ENCODE results near the gene RASD2. TPM values are rescaled to one million over a fixed set of nuclear protein-coding genes. Genes with fewer than 3 reads are reported as not detected.

RASD2 gene
- polyA plus RNA-seq, 3 donors: 1.6 to 1.8 (median 1.8) TPM

DNA sequence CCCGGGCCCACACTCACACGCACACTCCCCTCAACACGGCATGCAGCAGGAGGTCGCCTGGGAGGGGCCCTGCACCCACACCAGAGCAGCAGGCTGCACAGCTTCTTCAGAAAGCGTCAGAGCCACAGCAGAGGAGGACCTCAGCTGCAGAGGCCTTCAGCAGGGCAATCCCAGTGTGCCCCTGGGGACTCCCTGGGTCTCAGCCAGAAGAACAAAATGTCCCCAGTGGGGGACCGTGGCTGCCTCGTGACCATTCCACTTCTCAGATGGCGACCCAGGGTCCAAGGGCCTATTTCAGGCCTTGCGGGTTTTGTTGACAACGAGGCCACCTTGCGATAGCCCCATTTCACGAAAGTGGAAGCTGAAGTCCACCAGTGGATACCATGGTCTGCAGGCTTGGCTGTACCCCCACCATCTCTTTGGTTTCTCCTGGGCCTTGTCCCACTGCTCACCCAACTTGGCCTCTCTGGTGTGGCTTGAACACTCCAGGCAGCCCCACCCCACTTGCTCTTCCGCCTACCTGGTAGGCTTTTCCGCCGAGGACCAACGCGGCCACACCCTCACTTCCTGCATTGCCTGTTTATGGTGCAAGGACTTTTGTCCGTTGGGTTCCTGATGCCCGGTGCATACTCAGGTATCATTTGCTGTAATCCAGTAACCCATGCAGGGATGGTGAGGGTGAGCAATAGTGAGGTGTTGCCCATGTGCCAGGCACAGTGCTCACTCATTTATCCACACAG lies 38.4 kb downstream of the RASD2 start:
- DNase-seq (ENCODE audit: low read depth in 3 of 3, low spot score in 2 of 3): no peak

DNA sequence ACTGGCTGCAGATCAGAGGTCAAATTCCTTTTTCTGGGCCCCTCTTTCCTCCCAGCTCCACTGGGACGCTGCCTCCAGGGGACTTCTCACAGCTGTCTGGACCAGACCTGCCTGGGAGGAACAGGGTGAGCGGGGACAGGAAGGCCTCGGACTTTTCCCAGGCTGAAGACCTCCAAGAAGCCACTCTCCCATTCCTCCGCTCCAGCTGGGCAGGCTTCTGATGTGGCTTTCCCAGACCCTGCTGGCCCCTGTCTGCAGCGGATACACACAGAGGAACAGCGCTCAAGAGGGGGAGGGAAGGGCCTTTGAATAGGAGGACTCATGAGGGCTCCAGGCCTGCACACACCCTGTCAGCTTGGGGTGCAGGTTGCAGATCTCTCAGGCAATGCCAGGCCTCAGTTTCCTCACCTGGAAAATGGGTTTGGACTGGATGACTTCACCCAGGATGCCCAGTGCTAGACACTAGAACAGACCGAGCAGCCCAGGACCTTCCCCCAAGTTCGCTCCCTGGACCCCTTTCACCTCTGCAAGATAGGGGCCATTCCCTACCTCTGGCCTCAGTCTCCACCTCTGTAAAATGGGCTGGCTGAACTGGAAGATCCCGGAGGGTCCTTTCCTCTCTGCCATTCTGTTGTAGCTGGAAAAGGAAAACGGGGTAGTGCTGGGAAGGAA lies 39.9 kb downstream of the RASD2 start:
- DNase-seq (ENCODE audit: low read depth in 3 of 3, low spot score in 2 of 3): no peak

DNA sequence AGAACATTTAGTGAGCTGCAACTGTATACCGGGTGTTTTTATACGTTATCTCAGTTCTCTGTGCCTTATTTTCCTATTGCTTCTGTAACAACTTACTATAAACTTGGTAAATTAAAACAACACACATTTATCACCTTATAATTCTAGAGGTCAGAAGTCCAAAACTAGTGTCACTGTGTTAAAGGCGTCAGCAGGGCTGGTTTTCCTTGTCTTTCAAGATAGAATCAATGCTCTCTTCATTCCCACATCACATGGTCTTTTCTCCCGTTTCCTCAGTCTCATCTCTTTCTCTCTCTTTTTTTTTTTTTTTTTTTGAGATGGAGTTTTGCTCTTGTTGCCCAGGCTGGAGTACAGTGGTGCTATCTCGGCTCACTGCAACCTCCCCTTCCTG lies 40.4 kb downstream of the RASD2 start:
- no peak for DNase-seq (ENCODE audit: low read depth in 3 of 3, low spot score in 2 of 3)

DNA sequence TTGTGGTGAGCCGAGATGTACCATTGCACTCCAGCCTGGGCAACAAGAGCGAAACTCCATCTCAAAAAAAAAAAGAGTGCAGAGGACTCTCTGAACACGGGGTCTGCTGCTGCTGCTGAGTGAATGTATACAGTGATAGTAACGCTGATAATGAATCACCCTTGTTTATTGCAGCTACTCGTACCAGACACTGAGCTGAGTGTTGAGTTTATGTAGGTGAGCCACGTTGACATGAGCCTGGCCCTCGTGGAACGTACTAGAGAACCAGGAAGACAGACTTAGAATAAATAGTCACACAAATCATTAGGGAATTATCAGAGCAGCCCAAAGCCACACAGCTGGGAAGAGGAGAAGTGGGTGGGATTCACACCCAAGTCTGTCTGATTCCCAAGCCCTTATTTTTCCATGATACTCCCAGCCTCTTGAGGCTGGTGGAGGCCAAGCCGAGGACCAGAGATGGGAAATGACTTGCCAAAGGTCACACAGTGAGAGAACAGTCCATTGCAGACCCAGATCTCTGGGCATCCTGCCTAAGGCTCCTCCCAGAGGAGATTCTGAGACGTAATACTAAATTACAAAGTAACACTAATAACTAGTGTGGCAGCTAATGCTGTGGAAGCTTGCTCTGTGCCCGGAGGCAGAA lies 41.7 kb downstream of the RASD2 start:
- no peak for DNase-seq (ENCODE audit: low read depth in 3 of 3, low spot score in 2 of 3)

DNA sequence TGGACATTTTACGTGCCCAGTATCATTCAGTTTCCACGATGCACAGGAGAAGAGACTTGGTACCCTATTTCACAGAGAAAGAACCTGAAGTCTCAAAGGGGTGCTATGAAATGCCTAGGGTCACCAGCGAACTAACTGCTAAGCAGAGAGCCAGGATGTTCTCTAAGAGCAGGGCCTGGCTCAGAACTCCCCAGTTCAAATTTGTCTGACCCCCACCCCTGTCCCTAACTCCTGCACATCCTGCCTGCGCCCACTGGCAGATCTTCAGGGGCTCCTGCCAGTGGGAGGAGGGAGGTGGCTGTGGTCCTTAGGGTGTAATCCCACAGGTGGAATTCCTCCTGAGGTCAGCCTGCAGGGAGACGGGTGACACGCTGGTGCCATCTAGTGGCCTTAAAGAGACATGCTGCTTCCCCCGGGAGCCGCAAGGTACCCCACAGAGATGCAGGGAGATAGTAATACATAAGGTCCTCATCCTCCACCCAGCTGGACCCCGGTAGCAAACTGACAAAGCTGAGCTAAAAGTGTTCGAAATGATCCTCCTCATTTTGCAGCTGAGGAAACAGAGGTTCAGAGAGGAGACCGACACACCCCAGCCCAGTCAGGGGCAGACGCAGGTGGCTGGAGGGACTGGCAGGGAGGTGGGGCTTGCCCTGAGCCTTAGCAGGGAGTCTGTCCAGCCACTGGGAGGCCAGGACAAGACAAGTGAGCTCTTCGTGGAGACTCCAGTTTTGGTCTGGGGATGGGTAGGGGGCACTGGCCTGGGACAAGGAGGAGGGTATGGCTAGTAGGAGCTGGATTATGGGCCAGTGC lies 42.4 kb downstream of the RASD2 start:
- peak in 1 of 3 donors; percentile 51 for DNase-seq (ENCODE audit: low read depth in 3 of 3, low spot score in 2 of 3)

DNA sequence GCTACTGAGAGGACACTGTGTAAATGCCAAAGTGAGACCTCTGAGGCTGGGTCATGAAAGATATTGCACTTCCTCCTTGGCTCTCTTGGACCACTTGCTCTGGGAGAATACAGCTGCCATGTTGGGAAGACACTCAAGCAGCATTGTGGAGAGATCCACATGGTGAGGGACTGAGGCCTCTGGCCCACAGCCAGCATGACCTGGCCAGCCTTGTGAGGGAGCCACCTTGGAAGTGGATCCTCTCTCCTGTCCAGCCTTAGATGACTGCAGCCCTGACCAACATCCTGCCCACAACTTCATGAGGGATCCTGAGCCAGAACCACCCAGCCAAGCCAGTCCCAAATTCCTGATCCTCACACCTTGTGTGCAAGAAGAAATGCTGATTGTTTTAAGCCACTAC lies 46.1 kb downstream of the RASD2 start:
- no peak for DNase-seq (ENCODE audit: low read depth in 3 of 3, low spot score in 2 of 3)

DNA sequence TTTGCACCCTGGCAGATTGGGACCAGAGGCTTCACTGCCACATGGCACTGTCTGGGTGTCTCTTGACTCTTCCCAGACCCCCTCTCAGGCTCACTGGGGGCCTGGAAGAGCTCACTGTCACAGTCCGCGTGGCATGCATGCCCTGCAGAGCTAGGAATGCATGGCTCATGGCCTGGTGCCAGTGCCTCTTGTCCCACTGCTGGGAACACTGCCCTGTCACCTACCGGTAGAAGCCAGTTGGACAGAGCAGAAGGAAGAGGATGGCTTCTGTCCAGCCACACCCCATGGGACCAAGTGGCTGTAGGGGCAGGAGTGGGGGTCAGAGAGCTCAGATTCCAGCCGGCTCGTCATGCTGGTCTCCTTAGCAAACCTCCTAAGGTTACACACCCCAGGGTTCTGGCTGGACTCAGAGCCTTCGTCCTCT lies 46.8 kb downstream of the RASD2 start:
- no peak for DNase-seq (ENCODE audit: low read depth in 3 of 3, low spot score in 2 of 3)

DNA sequence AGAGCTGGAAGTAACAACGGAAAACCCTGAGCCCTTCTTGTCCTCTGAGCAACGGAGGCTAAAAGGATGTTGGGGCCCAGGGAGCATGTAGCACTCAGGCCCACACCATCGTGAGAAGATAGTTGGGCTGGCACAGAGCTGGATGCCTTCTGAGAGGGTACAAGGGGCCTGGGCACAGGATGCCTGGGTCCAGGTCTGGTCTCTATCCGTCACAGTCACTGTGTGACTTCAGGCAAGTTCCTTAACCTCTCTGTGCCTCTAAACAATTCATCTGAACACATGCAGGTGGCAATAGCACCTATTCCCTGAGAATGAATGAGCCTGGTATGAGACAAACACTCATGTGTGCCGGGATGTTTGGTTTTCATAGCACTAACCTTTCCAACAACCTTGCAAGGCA lies 47.3 kb downstream of the RASD2 start:
- no peak for DNase-seq (ENCODE audit: low read depth in 3 of 3, low spot score in 2 of 3)

DNA sequence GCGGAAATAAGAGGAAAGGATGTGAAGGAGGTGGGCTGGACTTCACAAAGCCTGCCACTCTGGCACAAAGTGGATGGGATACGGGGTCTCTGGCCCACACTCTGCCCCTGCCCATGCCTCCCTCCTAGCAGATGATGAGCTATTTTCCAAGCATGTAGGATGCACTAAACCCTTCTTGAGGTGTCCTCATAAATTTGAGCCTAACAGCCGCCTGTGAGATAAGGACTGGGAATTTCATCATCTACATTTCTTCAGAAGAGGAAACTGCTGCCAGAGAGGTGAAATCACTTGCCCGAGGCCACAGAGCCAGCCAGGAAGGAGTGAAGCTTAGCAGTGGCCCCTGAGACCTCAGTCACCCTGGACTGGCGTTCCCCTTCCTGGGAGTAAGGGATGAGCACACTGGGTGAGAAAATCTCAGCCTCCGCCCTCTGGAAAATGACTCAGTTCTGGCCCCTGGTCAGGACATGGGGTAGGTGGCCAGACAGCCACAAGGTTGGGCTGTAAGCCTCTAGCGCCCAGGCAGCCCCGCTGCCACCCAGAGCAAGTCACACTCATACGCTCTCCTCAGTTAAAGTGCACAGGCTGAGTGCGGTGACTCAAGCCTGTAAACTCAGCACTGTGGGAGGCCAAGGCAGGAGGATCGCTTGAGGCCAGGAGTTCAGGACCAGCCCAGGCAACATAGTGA lies 48.6 kb downstream of the RASD2 start:
- DNase-seq (ENCODE audit: low read depth in 3 of 3, low spot score in 2 of 3): no peak

DNA sequence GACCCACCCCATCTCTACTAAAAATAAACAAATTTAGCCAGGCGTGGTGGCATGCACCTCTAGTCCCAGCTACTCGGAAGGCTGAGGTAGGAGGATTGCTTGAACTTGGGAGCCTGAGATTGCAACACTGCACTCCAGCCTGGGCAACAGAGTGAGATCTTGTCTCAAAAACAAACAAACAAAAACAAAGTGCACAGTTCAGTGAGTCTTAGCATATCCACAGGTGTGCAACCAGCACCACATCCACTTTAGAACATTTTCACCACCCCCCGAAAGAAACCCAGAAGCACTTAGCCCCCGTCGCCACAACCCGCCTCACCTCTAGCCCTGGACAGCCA lies 49.1 kb downstream of the RASD2 start:
- DNase-seq (ENCODE audit: low read depth in 3 of 3, low spot score in 2 of 3): no peak

DNA sequence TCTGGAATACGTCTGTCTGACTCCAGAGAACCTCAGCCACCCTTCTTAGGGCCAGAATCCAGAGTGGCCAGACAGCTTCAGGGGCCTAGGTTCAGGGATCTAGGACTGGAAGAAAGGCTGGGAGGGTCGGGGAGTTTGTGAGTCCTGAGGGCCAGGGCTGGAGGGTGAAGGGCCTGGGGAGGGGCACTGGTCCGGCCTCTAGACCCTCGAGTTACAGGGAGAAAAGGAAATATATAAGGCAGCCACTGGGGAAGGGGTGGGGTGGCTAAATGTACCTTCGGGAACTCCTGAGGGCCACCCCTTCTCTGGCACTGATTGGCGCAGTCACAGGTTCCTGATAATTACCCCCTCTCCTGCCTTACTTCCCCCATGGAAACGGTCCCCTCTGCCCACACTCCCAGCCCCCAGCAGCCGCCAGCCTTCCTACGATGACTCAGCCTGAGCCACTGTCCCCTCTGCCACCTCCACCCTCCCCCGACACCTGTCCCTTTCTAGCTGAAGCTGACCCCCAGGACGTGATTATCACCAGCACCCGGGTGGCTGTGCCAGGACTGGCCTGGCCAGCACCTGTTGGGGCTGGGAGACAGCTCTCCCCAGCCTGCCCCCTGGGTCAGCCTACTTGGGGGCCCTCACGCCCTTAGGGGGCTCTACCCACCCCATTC lies 50.1 kb downstream of the RASD2 start:
- no peak for DNase-seq (ENCODE audit: low read depth in 3 of 3, low spot score in 2 of 3)

DNA sequence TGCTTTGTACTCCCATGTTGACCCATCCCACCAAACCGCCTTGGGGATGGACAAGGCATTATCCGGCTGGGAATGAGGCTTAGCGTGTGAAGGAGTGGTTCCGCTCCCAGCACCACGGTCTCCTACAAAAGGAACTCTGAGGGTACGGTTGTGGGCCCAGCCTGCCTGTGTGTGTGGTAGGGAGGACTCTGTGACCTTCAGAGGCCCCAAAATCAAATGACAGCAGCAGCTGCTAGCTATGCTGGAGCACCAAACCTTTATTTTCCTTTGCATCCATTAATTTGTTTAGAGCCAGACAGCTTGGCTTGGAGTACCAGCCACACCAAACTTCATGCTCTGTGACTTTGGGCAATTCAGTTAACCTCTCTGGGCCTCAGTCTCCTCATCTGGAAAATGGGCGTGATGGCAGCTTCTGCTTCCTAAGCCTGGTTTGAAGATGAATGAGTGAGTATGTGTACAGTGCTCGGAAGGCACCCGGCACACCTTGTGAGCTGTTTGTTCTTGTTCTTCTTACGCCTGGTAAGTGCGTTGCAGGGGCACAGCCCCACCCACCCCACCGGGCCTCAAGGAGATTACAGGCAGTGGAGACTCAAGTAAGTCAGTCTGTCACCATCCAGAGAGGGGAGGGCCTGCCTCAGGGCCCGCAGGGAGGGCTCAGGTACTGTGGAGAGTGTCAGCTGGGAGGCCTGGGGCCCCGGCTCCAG lies 51.2 kb downstream of the RASD2 start:
- DNase-seq (ENCODE audit: low read depth in 3 of 3, low spot score in 2 of 3): no peak

DNA sequence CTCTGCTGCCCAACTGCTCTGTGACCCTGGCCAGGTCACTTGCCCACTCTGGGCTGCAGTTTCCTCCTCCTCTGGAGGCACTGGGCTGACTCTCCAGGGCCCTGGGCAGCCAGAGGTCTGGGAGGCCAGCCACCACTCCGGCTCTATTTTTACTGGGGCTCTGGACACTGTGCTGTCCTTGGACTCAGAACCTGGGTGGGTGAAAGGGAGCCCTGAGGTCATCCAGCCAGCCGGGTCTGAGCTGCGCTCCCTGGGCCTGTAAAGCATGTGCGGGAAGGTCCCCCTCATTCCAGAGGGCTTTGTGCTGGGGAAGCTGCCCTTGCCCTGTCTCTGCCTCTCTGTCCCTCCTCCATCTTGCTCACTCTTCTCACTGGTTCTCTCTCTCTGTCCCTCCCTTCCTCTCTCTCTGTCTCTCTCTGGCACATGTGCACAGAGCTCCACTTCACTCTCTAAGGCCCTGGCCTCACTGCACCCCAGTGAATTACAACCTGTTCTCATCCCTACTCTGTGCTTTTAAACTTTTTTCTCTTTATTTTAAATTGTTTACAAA lies 51.9 kb downstream of the RASD2 start:
- DNase-seq (ENCODE audit: low read depth in 3 of 3, low spot score in 2 of 3): no peak

DNA sequence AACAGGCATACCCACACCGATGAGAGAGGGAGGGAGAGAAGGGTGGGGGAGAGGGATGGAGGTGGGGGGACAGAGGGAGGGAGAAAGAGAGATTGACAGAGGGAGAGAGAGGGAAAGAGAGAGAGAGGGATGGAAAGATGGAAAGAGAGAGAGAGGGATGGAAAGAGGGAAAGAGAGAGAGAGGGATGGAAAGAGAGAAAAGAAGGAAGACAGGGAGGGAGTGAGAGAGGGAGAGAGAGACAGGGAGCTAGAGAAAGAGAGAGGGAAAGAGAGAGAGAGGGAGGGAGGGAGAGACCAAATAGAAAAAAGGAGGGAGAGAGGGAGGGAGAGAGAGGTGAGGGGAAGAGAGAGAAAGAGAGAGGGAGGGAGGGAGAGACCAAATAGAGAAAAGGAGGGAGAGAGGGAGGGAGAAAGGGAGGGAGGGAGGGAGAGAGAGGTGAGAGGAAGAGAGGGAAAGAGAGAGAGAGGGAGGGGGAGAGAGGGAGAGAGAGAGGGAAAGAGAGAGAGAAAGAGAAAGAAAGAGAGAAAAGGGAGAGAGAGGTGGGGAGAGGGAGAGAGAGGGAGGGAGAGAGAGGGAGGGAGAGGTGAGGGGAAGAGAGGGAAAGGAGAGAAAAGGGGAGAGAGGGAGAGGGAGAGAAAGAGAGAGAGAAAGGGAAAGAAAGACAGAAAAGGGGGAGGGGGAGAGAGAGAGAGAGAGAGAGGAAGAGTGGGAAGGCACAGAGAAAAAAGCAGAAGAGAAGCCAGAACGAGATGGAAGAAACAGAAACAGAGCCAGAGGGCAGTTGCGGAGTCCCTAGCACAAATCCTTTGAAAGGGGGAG lies 52.6 kb downstream of the RASD2 start:
- no peak for DNase-seq (ENCODE audit: low read depth in 3 of 3, low spot score in 2 of 3)

DNA sequence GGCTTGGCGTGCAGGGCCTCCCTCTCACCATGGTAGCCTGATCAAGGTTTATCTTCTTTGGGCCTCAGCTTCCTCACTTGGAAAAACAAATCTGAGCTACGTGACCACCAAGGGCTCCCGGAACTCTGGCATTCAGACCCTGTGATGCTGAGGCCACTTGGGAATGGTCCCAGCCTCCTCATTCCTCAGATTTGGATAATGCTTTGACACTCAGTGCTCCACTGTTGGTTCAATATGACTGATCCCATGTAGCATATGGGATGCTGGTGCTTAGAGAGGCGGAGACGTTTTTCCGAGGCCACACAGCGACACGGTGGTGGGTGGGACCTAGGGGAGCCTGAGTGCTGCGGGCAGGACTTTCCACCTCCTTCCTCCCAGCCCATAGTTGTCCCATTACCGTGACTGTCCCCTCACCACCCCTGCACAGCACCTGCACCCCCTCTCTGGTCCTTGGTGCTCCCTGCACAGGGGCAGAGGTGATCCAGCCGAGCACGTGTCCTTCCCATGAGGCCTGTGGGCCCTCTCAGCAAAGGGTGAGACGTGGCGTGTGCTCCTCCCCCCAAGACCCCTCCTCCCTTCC lies 53.4 kb downstream of the RASD2 start:
- DNase-seq (ENCODE audit: low read depth in 3 of 3, low spot score in 2 of 3): no peak

DNA sequence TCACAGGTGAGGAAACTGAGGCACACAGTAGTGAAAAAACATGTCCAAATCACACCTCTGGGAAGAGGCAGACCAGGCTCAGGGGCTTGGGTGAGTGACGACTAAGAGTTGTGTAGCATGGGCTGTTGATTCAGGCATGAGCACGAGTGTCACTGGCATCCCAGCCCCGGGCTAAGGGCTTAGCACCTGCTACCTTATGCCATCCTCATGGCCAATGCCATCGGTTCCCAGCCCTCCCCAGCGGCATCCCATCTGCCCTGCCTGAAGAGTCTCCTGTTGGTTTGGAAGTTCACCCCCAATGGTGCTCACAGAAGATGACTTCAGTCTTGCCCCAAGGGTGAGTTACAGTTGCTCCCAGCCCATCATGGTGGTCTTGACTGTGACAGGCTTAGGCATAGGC lies 54.1 kb downstream of the RASD2 start:
- DNase-seq (ENCODE audit: low read depth in 3 of 3, low spot score in 2 of 3): no peak

DNA sequence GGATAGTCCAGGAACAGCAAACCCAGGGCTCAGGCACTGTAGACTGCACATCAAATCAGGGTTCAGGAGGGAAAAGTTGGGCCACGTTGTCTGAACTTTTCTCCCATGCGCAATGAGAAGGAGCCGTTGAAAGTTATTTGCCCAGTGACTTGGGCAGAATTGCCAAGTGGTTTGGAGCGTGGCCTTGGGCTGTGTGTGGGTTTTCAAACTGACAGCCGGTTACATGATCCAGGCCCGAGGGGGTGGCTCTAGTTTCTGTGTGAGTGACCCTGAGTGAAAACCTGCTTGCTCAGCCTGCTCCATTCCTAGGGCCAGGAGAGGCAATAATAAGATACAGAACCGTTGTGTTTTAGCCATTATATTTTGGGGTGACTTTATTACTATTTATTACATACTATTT lies 56.2 kb downstream of the RASD2 start:
- no peak for DNase-seq (ENCODE audit: low read depth in 3 of 3, low spot score in 2 of 3)
